H1 (cell line): ENCODE results near the gene SEZ6L. TPM values are rescaled to one million over a fixed set of nuclear protein-coding genes. Genes with fewer than 3 reads are reported as not detected.

Source experiments
- CTCF ChIA-PET: fragments of 300-600 bp; sonication (Branson Sonifier 250); formaldehyde crosslinking; loops from one replicate; lab custom pipeline; 2021; ENCODE audit not compliant: partially characterized antibody; lab: Charles Lee
- POLR2A ChIA-PET: fragments of 300-600 bp; sonication (Branson Sonifier 250); formaldehyde crosslinking; loops from one replicate; lab custom pipeline; 2021; ENCODE audit warnings: inconsistent platforms; ENCODE audit not compliant: partially characterized antibody; lab: Charles Lee
- DNase-seq, 2 experiments: peaks; one replicate each; pipeline versions ENCODE4 v3.0.0 to v3.0.0-alpha.2; 2010 to 2022; ENCODE audit warnings: low spot score in 2 of 2, low read depth in 1 of 2, mixed read lengths in 1 of 2
- FAIRE-seq: peaks from 2 replicates; lab custom pipeline; 2011; peaks lifted over from hg19 to GRCh38; lab: Jason Lieb, UNC
- H2AFZ ChIP-seq: 2 replicates; pipeline ENCODE4 v1.8.1; 2012; ENCODE audit warnings: low read length, inconsistent platforms
- H2AK5ac ChIP-seq: 2 replicates; pipeline ENCODE4 v1.6.1; 2013; ENCODE audit warnings: low read depth, low read length
- H2BK120ac ChIP-seq: replicated peaks from 2 replicates; pipeline ENCODE3; 2013; ENCODE audit warnings: low read depth, low read length, inconsistent platforms
- H2BK12ac ChIP-seq: 2 replicates; pipeline ENCODE4 v1.6.1; 2013; ENCODE audit warnings: low read depth, low read length
- H2BK15ac ChIP-seq: 2 replicates; pipeline ENCODE4 v1.6.1; 2013; ENCODE audit warnings: low read length
- H2BK20ac ChIP-seq: 2 replicates; pipeline ENCODE4 v1.6.1; 2013; ENCODE audit warnings: low read length
- H2BK5ac ChIP-seq: 2 replicates; pipeline ENCODE4 v1.6.1; 2013; ENCODE audit warnings: low read depth, low read length
- H3K14ac ChIP-seq: 2 replicates; pipeline ENCODE4 v1.6.1; 2013; ENCODE audit warnings: inconsistent platforms; ENCODE audit not compliant: insufficient read length
- H3K18ac ChIP-seq: 2 replicates; pipeline ENCODE4 v1.6.1; 2013; ENCODE audit warnings: low read length; ENCODE audit errors: extremely low read depth
- H3K23ac ChIP-seq: 2 replicates; pipeline ENCODE4 v1.6.1; 2013; ENCODE audit warnings: inconsistent platforms; ENCODE audit not compliant: insufficient read length
- H3K23me2 ChIP-seq: 2 replicates; pipeline ENCODE4 v1.6.1; 2013; ENCODE audit warnings: low read depth, low read length
- H3K27ac ChIP-seq: 2 replicates; pipeline ENCODE4 v1.6.1; 2011; ENCODE audit warnings: low read depth, low read length, inconsistent platforms
- H3K27me3 ChIP-seq, 4 experiments: replicated peaks in 1 of 4; 1 replicate in 1 of 4; 2 replicates in 3 of 4; pipeline versions ENCODE4 v1.6.1 to v1.8.1; 2011 to 2013; ENCODE audit warnings: low read length in 3 of 4, mild to moderate bottlenecking in 3 of 4, inconsistent platforms in 2 of 4, mixed read lengths in 2 of 4, moderate library complexity in 1 of 4; ENCODE audit not compliant: control insufficient read depth in 3 of 4, insufficient read depth in 3 of 4; ENCODE audit errors: extremely low read depth in 1 of 4
- H3K36me3 ChIP-seq, 4 experiments: 2 replicates each; pipeline versions ENCODE4 v1.6.1 to v1.8.1; 2011 to 2013; ENCODE audit warnings: mild to moderate bottlenecking in 4 of 4, low read length in 3 of 4, moderate library complexity in 2 of 4, control low read depth in 1 of 4, inconsistent platforms in 1 of 4; ENCODE audit not compliant: insufficient read depth in 4 of 4, control insufficient read depth in 2 of 4
- H3K4ac ChIP-seq: replicated peaks from 2 replicates; pipeline ENCODE3; 2013; ENCODE audit warnings: low read length, low read depth, mixed read lengths, inconsistent platforms; ENCODE audit not compliant: insufficient read length
- H3K4me1 ChIP-seq, 4 experiments: replicated peaks in 1 of 4; 1 replicate in 1 of 4; 2 replicates in 3 of 4; pipeline versions ENCODE4 v1.6.1 to v1.8.1; 2011 to 2013; ENCODE audit warnings: low read length in 3 of 4, inconsistent platforms in 2 of 4, mixed read lengths in 1 of 4; ENCODE audit not compliant: insufficient read depth in 4 of 4, control insufficient read depth in 3 of 4
- H3K4me2 ChIP-seq, 2 experiments: 2 replicates each; pipeline versions ENCODE4 v1.6.1 to v1.8.1; 2011 to 2013; ENCODE audit warnings: low read depth in 2 of 2, low read length in 2 of 2, control low read depth in 1 of 2, inconsistent platforms in 1 of 2, mild to moderate bottlenecking in 1 of 2; ENCODE audit not compliant: insufficient read depth in 1 of 2
- H3K4me3 ChIP-seq, 4 experiments: fragments of 200-600, 300-600 bp in 1 of 4; sonication (generic), shearing (Covaris generic), sonication (Bioruptor Twin) in 1 of 4; 2 replicates each; pipeline versions ENCODE4 v1.5.1 to v1.8.1; 2011 to 2016; ENCODE audit warnings: low read length in 4 of 4, low read depth in 3 of 4, control low read depth in 2 of 4, inconsistent platforms in 2 of 4, mild to moderate bottlenecking in 2 of 4, mixed read lengths in 1 of 4, moderate library complexity in 1 of 4; ENCODE audit not compliant: insufficient read depth in 2 of 4; ENCODE audit errors: extremely low read depth in 1 of 4
- H3K56ac ChIP-seq: replicated peaks from 2 replicates; pipeline ENCODE3; 2013; ENCODE audit warnings: low read depth, mild to moderate bottlenecking, mixed read lengths, low read length, inconsistent platforms; ENCODE audit not compliant: insufficient read length
- H3K79me1 ChIP-seq: 2 replicates; pipeline ENCODE4 v1.6.1; 2013; ENCODE audit warnings: low read depth, low read length, control low read depth
- H3K79me2 ChIP-seq, 2 experiments: 2 replicates each; pipeline versions ENCODE4 v1.6.1 to v1.8.1; 2012 to 2013; ENCODE audit warnings: low read length in 2 of 2, mild to moderate bottlenecking in 2 of 2, inconsistent platforms in 1 of 2; ENCODE audit not compliant: insufficient read depth in 2 of 2, control insufficient read depth in 1 of 2
- H3K9ac ChIP-seq, 4 experiments: replicated peaks in 1 of 4; 1 replicate in 1 of 4; 2 replicates in 3 of 4; pipeline versions ENCODE4 v1.6.1 to v1.8.1; 2011 to 2013; ENCODE audit warnings: low read depth in 3 of 4, low read length in 3 of 4, control low read depth in 2 of 4, mild to moderate bottlenecking in 2 of 4, moderate library complexity in 2 of 4, inconsistent platforms in 1 of 4; ENCODE audit errors: extremely low read depth in 1 of 4
- H3K9me3 ChIP-seq, 2 experiments: 2 replicates each; pipeline versions ENCODE4 v1.6.1 to v1.8.1; 2012 to 2013; ENCODE audit warnings: mild to moderate bottlenecking in 2 of 2, moderate library complexity in 2 of 2, control low read depth in 1 of 2, inconsistent platforms in 1 of 2, low read depth in 1 of 2, low read length in 1 of 2, mixed read lengths in 1 of 2; ENCODE audit not compliant: insufficient read depth in 2 of 2
- H4K20me1 ChIP-seq, 2 experiments: replicated peaks in 1 of 2; 2 replicates each; pipeline versions ENCODE3 to v1.8.1; 2011 to 2013; ENCODE audit warnings: inconsistent platforms in 2 of 2, low read length in 2 of 2, mild to moderate bottlenecking in 1 of 2; ENCODE audit not compliant: insufficient read depth in 2 of 2, control insufficient read depth in 1 of 2
- H4K5ac ChIP-seq: 2 replicates; pipeline ENCODE4 v1.6.1; 2013; ENCODE audit warnings: low read length, low read depth, mixed read lengths, inconsistent platforms; ENCODE audit not compliant: insufficient read length
- H4K8ac ChIP-seq: 2 replicates; pipeline ENCODE4 v1.8.0; 2013; ENCODE audit warnings: mild to moderate bottlenecking, moderate library complexity, low read length, inconsistent platforms; ENCODE audit not compliant: insufficient read depth; ENCODE audit errors: extremely low read depth
- H4K91ac ChIP-seq: replicated peaks from 2 replicates; pipeline ENCODE3; 2013; ENCODE audit warnings: low read length, mixed read lengths, inconsistent platforms; ENCODE audit not compliant: insufficient read length
- CHD1 ChIP-seq: IDR thresholded peaks from 2 replicates; pipeline ENCODE4 v1.6.1; 2012; ENCODE audit warnings: low read depth, low read length, improper control_type of control experiment
- KDM1A ChIP-seq: fragments of 200-600, 300-600 bp; sonication (generic); IDR thresholded peaks from 2 replicates; pipeline ENCODE4 v1.7.1; 2016; ENCODE audit warnings: mild to moderate bottlenecking, low read length, borderline replicate concordance
- TBP ChIP-seq: IDR thresholded peaks from 2 replicates; pipeline ENCODE4 v1.6.1; 2011; ENCODE audit warnings: low read depth, low read length, improper control_type of control experiment
- WGBS, 2 experiments: shearing (Covaris generic) in 1 of 2; methylation state at CpG; one replicate each; pipeline versions ENCODE4 v1.1.6 to v1.1.7; 2013 to 2015; ENCODE audit warnings: low lambda C conversion rate in 2 of 2, mixed read lengths in 2 of 2, inconsistent platforms in 1 of 2, low coverage in 1 of 2, missing lambda C conversion rate in 1 of 2; ENCODE audit not compliant: insufficient replicate concordance in 2 of 2, insufficient coverage in 1 of 2, insufficient read length in 1 of 2; ENCODE audit errors: extremely low coverage in 1 of 2, missing lambda C conversion rate in 1 of 2; 5-methylcytosine and 5-hydroxymethylcytosine counted together
- polyA plus RNA-seq, 7 experiments: library from polyadenylated mRNA; depleted of rRNA in 3 of 7; stranded (reverse) in 5 of 7; unstranded in 2 of 7; fragments of >200 nt in 5 of 7; fragments of 200-250 nt in 2 of 7; gene quantifications; 1 replicate in 5 of 7; 2 replicates in 1 of 7; 4 replicates in 1 of 7; pipeline versions ENCODE4 v1.2.1 to v1.2.3, GENCODE V29; 2011 to 2013; ENCODE audit warnings: missing spikeins in 2 of 7, mixed read lengths in 2 of 7
- total RNA-seq: library from RNA; stranded (reverse); fragmentation: NEBNext Ultra II Directional; extraction: Animal tissue kit (Norgen Biotek cat#: 25700); gene quantifications from 2 replicates; pipeline ENCODE4 v1.2.1, GENCODE V29; 2021

The SEZ6L gene
- total and polyA plus RNA-seq, 2 of the 8 experiments (the other 6 are each of a cell fraction or from before 2014, with no cell fraction given) = 0.06 to 0.33 TPM

DNA sequence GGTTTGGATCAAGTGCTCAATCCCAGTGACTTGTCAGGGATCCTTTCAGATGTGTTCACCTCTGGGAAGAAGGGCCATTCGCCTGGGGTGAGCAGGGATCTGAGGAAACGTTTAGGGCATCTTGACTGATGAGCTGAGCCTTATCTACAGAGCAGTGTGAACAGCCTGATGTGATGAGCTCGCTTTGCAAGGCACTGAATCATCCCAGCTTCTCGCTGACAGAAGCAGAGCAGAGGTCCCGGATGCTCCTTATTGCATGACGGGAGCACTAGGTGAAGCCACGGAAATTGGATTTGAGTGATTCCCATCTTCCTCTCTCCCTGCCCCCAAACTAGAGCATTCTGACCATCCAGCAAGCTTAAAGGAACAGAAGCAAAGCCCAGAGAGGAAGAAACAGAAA, 46.5 kb downstream of the SEZ6L start:
- no peak overlapping the region for H3K14ac ChIP-seq
- no peak overlapping the region for H4K5ac ChIP-seq
- H4K91ac ChIP-seq = no peak overlapping the region
- FAIRE-seq (no peak), DNase-seq (no peak)
- H3K23ac ChIP-seq = no peak overlapping the region
- no peaks in the 10 kb centered on the region for H3K79me1 ChIP-seq
- no peaks in the 10 kb centered on the region for H3K4me1 ChIP-seq
- no peak overlapping the region for H3K4me2 ChIP-seq
- no peak overlapping the region for H3K9ac ChIP-seq
- H3K23me2 ChIP-seq = peaks cover 2% of the 10 kb centered on the region; the same call in 1 of the 2 replicates
- H3K4me3 ChIP-seq = no peak overlapping the region
- no peak overlapping the region for H3K56ac ChIP-seq
- no peak overlapping the region for H2BK5ac ChIP-seq
- no peaks in the 10 kb centered on the region for H3K79me2 ChIP-seq
- TF ChIP-seq TBP (no peak), KDM1A (no peak), CHD1 (no peak)
- no peak overlapping the region for H3K27ac ChIP-seq
- no peaks in the 10 kb centered on the region; a peak in 2 of 7 replicates for H3K27me3 ChIP-seq
- no peak overlapping the region for H2AFZ ChIP-seq
- ChIA-PET CTCF (interaction anchor here (0.8 to 2.1 kb wide), 4 partner anchors 9 to 44 kb away, joined by 3 to 6 read pairs (median 3); no protein-coding TSS in a partner anchor), POLR2A (no interaction called here)
- H3K9me3 ChIP-seq = no peaks in the 10 kb centered on the region
- 88% methylated on average over 7 of the region's 7 CpGs; no CpG with 5 or more reads in 1 of the 2 experiments for WGBS, 2 experiments
- H2BK20ac ChIP-seq = no peak overlapping the region
- H2BK12ac ChIP-seq = no peak overlapping the region
- H3K18ac ChIP-seq = no peak overlapping the region
- H2BK120ac ChIP-seq = no peak overlapping the region
- 0 out of 2 replicates have a peak overlapping the region, but pooled peaks have one; percentile 53 for H2AK5ac ChIP-seq
- H2BK15ac ChIP-seq = no peak overlapping the region
- no peaks in the 10 kb centered on the region for H3K36me3 ChIP-seq
- H4K8ac ChIP-seq = no peak overlapping the region
- no peaks in the 10 kb centered on the region for H4K20me1 ChIP-seq
- H3K4ac ChIP-seq = no peak overlapping the region
